A673 (cell line): ENCODE data around the gene SLC14A1. TPM values are rescaled to one million over a fixed set of nuclear protein-coding genes. Genes with fewer than 3 reads are reported as not detected.

Source experiments
- BruUV-seq: library from RNA; stranded (reverse); fragments of 400-500 nt; replicated peaks from 2 replicates; lab custom pipeline; 2021; lab: Mats Ljungman, UMichigan
- CTCF ChIA-PET: fragments of 300-600 bp; sonication (Branson Sonifier 250); formaldehyde crosslinking; loops from one replicate; lab custom pipeline; 2022; ENCODE audit warnings: antibody characterized with exemption; lab: Charles Lee
- POLR2A ChIA-PET: fragments of 300-600 bp; sonication (Branson Sonifier 250); formaldehyde crosslinking; loops from one replicate; lab custom pipeline; 2022; ENCODE audit warnings: antibody characterized with exemption; ENCODE audit not compliant: low non-redundant PET; lab: Charles Lee
- DNase-seq: peaks from one replicate; pipeline ENCODE4 v3.0.0-alpha.2; 2015; ENCODE audit warnings: low spot score
- H3K27ac ChIP-seq: fragments of 200-600 bp; sonication (generic); 2 replicates; pipeline ENCODE4 v1.5.1; 2016; ENCODE audit warnings: mixed run types, low read depth, mild to moderate bottlenecking, mixed read lengths, antibody characterized with exemption, low read length; ENCODE audit not compliant: poor library complexity, severe bottlenecking
- H3K27me3 ChIP-seq: fragments of 200-600 bp; sonication (generic); replicated peaks from 2 replicates; pipeline ENCODE4 v1.6.1; 2017; ENCODE audit warnings: mixed run types, low read depth, mild to moderate bottlenecking, mixed read lengths, antibody characterized with exemption, low read length; ENCODE audit not compliant: insufficient read depth, poor library complexity
- H3K36me3 ChIP-seq: fragments of 200-600 bp; sonication (generic); 2 replicates; pipeline ENCODE4 v1.6.1; 2016; ENCODE audit warnings: mixed run types, mild to moderate bottlenecking, mixed read lengths, antibody characterized with exemption, low read length; ENCODE audit not compliant: insufficient read depth, poor library complexity, severe bottlenecking
- H3K4me1 ChIP-seq: fragments of 200-600 bp; sonication (generic); 2 replicates; pipeline ENCODE4 v1.6.1; 2017; ENCODE audit warnings: mixed run types, mild to moderate bottlenecking, mixed read lengths, antibody characterized with exemption, low read length; ENCODE audit not compliant: insufficient read depth, poor library complexity, severe bottlenecking
- H3K4me3 ChIP-seq: fragments of 200-600 bp; sonication (generic); 2 replicates; pipeline ENCODE4 v1.5.1; 2016; ENCODE audit warnings: low read depth, mixed run types, mild to moderate bottlenecking, mixed read lengths, low read length; ENCODE audit not compliant: poor library complexity, severe bottlenecking
- H3K9me3 ChIP-seq: fragments of 200-600 bp; sonication (generic); 2 replicates; pipeline ENCODE4 v1.6.1; 2016; ENCODE audit warnings: mixed run types, low read depth, mild to moderate bottlenecking, mixed read lengths, antibody characterized with exemption, low read length; ENCODE audit not compliant: poor library complexity, severe bottlenecking
- EZH2 ChIP-seq: fragments of 200-600 bp; sonication (generic); IDR thresholded peaks from 2 replicates; pipeline ENCODE4 v1.6.1; 2017; ENCODE audit warnings: borderline replicate concordance, low read depth, mild to moderate bottlenecking, mixed read lengths, antibody characterized with exemption, low read length; ENCODE audit not compliant: poor library complexity, severe bottlenecking
- intact Hi-C: fragments of 100-400 bp; cut with micrococcal nuclease; formaldehyde crosslinking; loops from one replicate; pipeline ENCODE4 v1.10.0; 2022; ENCODE audit not compliant: unreplicated experiment
- total RNA-seq: library from RNA; stranded (reverse); gene quantifications from 2 replicates; pipeline ENCODE4 v1.2.3, GENCODE V29; 2021
- TF ChIP-seq, protein P1 (sequence below): fragments of 300-800, 200-600 bp; sonication (generic); conservative IDR thresholded peaks from 2 replicates; pipeline ENCODE4 v1.5.1; 2017; ENCODE audit warnings: low read depth, mild to moderate bottlenecking, antibody characterized with exemption, low read length, moderate library complexity, mixed read lengths

SLC14A1 gene
- total RNA-seq, 1 experiment from 2014 or later, result not detected

DNA sequence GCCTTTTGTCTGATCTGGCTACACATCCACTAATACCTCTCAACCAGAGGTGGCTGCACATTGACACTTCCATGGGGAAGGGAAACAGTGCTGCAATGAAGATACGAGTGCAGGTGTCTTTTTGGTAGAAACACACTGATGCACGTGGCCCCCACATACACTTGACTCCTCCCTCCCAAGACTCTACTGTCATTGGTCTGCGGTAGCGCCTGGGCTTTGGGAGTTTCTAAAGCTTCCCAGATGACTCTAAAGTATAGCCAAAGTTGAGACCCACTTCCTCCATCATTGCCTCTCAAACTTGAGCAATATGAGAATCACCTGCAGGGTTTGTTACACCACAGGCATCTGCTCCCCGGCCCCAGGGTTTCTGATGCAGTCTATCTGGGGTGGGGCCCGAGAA lies 11.0 kb downstream of the SLC14A1 start:
- Histone ChIP-seq H3K27me3 (peaks cover 4% of the 10 kb centered on the region), H3K9me3 (no peaks in the 10 kb centered on the region), H3K27ac (no peak overlapping the region), H3K4me3 (no peak overlapping the region), H3K36me3 (no peaks in the 10 kb centered on the region), H3K4me1 (no peaks in the 10 kb centered on the region)
- intact Hi-C loops, result no loop called here
- ChIA-PET POLR2A (no interaction called here), CTCF (no interaction called here)
- BruUV-seq, result no TSS peak
- TF ChIP-seq, protein P1, sequence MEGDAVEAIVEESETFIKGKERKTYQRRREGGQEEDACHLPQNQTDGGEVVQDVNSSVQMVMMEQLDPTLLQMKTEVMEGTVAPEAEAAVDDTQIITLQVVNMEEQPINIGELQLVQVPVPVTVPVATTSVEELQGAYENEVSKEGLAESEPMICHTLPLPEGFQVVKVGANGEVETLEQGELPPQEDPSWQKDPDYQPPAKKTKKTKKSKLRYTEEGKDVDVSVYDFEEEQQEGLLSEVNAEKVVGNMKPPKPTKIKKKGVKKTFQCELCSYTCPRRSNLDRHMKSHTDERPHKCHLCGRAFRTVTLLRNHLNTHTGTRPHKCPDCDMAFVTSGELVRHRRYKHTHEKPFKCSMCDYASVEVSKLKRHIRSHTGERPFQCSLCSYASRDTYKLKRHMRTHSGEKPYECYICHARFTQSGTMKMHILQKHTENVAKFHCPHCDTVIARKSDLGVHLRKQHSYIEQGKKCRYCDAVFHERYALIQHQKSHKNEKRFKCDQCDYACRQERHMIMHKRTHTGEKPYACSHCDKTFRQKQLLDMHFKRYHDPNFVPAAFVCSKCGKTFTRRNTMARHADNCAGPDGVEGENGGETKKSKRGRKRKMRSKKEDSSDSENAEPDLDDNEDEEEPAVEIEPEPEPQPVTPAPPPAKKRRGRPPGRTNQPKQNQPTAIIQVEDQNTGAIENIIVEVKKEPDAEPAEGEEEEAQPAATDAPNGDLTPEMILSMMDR, result no peak
- TF ChIP-seq EZH2, result no peak
- DNase-seq, result no peak

GRCh38 chr18:45738660-45739059 lies 14.7 kb downstream of the SLC14A1 start:
- Histone ChIP-seq H3K9me3 (no peaks in the 10 kb centered on the region), H3K4me1 (no peaks in the 10 kb centered on the region), H3K4me3 (no peak overlapping the region), H3K36me3 (no peaks in the 10 kb centered on the region), H3K27me3 (peaks cover 12% of the 10 kb centered on the region), H3K27ac (no peak overlapping the region)
- ChIA-PET POLR2A (no interaction called here), CTCF (no interaction called here)
- TF ChIP-seq, protein P1, result no peak
- no peak for TF ChIP-seq EZH2
- BruUV-seq, result no TSS peak
- intact Hi-C loops, result no loop called here
- DNase-seq, result no peak

- Histone ChIP-seq H3K36me3 (no peaks in the 10 kb centered on the region), H3K4me1 (no peaks in the 10 kb centered on the region), H3K27me3 (peaks cover 12% of the 10 kb centered on the region), H3K9me3 (no peaks in the 10 kb centered on the region), H3K27ac (no peak overlapping the region), H3K4me3 (no peak overlapping the region)
- intact Hi-C loops, result no loop called here
- BruUV-seq, result no TSS peak
- CTCF ChIA-PET, result no interaction called here
- DNase-seq, result no peak
- TF ChIP-seq, protein P1, result no peak
- TF ChIP-seq EZH2, result no peak
- POLR2A ChIA-PET, result no interaction called here
These were observed 15.3 kb downstream of the SLC14A1 start for GRCh38 chr18:45739268-45739667.
